ENCODE results near the gene PARP15.

GRCh38 chr3:122665226-122665786 is 87.9 kb downstream of the PARP15 start:
- no peak for TF ChIP-seq CTCF (IDR thresholded peaks at IDR 0.05; ENCODE audit: borderline replicate concordance, extremely low read depth, low read length, poor library complexity, severe bottlenecking)
- no peak for TF ChIP-seq EZH2 (IDR thresholded peaks at IDR 0.05; ENCODE audit: borderline replicate concordance, low read depth, low read length, severe bottlenecking)

Data from DND-41 (cell line).